Chondrocyte (in vitro differentiated cells): ENCODE results near the gene GPR148. TPM values are rescaled to one million over a fixed set of nuclear protein-coding genes. Genes with fewer than 3 reads are reported as not detected.

Experiments
- DNase-seq: peaks from one replicate; pipeline ENCODE4 v3.0.0; 2021; ENCODE audit warnings: mixed read lengths, low spot score
- H3K27ac Mint-ChIP-seq: one replicate; pipeline ENCODE4 v1.8.0; 2021; ENCODE audit warnings: mild to moderate bottlenecking, moderate library complexity, mixed read lengths; ENCODE audit not compliant: unreplicated experiment
- H3K27me3 Mint-ChIP-seq: 2 replicates; pipeline ENCODE4 v1.8.0; 2021; ENCODE audit warnings: low read depth, mixed read lengths
- H3K36me3 Mint-ChIP-seq: 2 replicates; pipeline ENCODE4 v1.8.0; 2021; ENCODE audit warnings: low read depth, mixed read lengths
- H3K4me1 Mint-ChIP-seq: 2 replicates; pipeline ENCODE4 v1.8.0; 2021; ENCODE audit warnings: low read depth, mild to moderate bottlenecking, mixed read lengths
- H3K4me3 Mint-ChIP-seq: one replicate; pipeline ENCODE4 v1.8.0; 2021; ENCODE audit warnings: mild to moderate bottlenecking, moderate library complexity, mixed read lengths; ENCODE audit not compliant: unreplicated experiment
- H3K9me3 Mint-ChIP-seq: 2 replicates; pipeline ENCODE4 v1.8.0; 2021; ENCODE audit warnings: low read depth, mixed read lengths
- CTCF ChIP-seq: fragments of 200-600 bp; sonication (generic); IDR thresholded peaks from 2 replicates; pipeline ENCODE4 v1.5.0; 2021; ENCODE audit warnings: antibody characterized with exemption, mild to moderate bottlenecking, moderate library complexity
- total RNA-seq: library from RNA; stranded (reverse); gene quantifications from 3 replicates; pipeline ENCODE4 v1.2.1, GENCODE V29; 2021

GPR148 gene
- total RNA-seq, 1 donor from 2014 or later = not detected

- Mint-ChIP-seq H3K27me3 (peaks cover 20% of the 10 kb centered on the region), H3K27ac (no peak overlapping the region), H3K4me1 (no peaks in the 10 kb centered on the region), H3K36me3 (no peaks in the 10 kb centered on the region), H3K9me3 (peaks cover under 1% of the 10 kb centered on the region), H3K4me3 (no peak overlapping the region)
- no peak for DNase-seq
- no peak for TF ChIP-seq CTCF
Measured at GRCh38 chr2:130767408-130767775, 38.5 kb downstream of the GPR148 start.

GRCh38 chr2:130768191-130768855 is 39.5 kb downstream of the GPR148 start:
- Mint-ChIP-seq H3K4me1 (no peaks in the 10 kb centered on the region), H3K27ac (no peak overlapping the region), H3K27me3 (peaks cover 20% of the 10 kb centered on the region), H3K36me3 (no peaks in the 10 kb centered on the region), H3K9me3 (peaks cover 10% of the 10 kb centered on the region), H3K4me3 (no peak overlapping the region)
- DNase-seq = peak; percentile 88
- no peak for TF ChIP-seq CTCF

GRCh38 chr2:130769343-130769907 is 40.6 kb downstream of the GPR148 start:
- Mint-ChIP-seq H3K4me1 (no peaks in the 10 kb centered on the region), H3K27ac (no peak overlapping the region)

GRCh38 chr2:130776550-130776949 is 47.7 kb downstream of the GPR148 start:
- Mint-ChIP-seq H3K9me3 (peaks cover 11% of the 10 kb centered on the region), H3K27me3 (peaks cover 5% of the 10 kb centered on the region), H3K4me1 (no peaks in the 10 kb centered on the region), H3K36me3 (no peaks in the 10 kb centered on the region), H3K4me3 (no peak overlapping the region), H3K27ac (no peak overlapping the region)
- DNase-seq = no peak
- TF ChIP-seq CTCF = no peak

More at GRCh38 chr2:130769343-130769907, 40.6 kb downstream of the GPR148 start:
- no peak for DNase-seq
- H3K27me3 Mint-ChIP-seq = peaks cover 20% of the 10 kb centered on the region
- H3K9me3 Mint-ChIP-seq = peaks cover 11% of the 10 kb centered on the region
- TF ChIP-seq CTCF = no peak
- H3K36me3 Mint-ChIP-seq = no peaks in the 10 kb centered on the region
- H3K4me3 Mint-ChIP-seq = no peak overlapping the region

GRCh38 chr2:130778781-130779180 is 49.9 kb downstream of the GPR148 start:
- DNase-seq = no peak
- peaks cover 2% of the 10 kb centered on the region for H3K9me3 Mint-ChIP-seq
- H3K36me3 Mint-ChIP-seq = no peaks in the 10 kb centered on the region
- no peak overlapping the region for H3K4me3 Mint-ChIP-seq
- no peaks in the 10 kb centered on the region for H3K4me1 Mint-ChIP-seq
- peaks cover 6% of the 10 kb centered on the region for H3K27me3 Mint-ChIP-seq
- no peak overlapping the region for H3K27ac Mint-ChIP-seq
- TF ChIP-seq CTCF = no peak

Other genes with a start within 250 kb of the GPR148 start
- gene POTEI, start 219.7 kb upstream of the GPR148 start, total RNA-seq = 0.07 to 1.2 TPM (median 1.0 TPM) in 3 replicates
- gene CFC1B, start 207.8 kb upstream of the GPR148 start, total RNA-seq = not detected in 3 replicates
- gene CFC1, start 129.5 kb upstream of the GPR148 start, total RNA-seq = not detected in 3 replicates
- gene POTEJ, start 117.6 kb upstream of the GPR148 start, total RNA-seq = not detected in 3 replicates
- not detected in 3 replicates for gene AMER3, start 26.5 kb downstream of the GPR148 start, total RNA-seq
- 6.3 to 12.3 TPM (median 10.6 TPM) in 3 replicates for gene ARHGEF4, start 107.8 kb downstream of the GPR148 start, total RNA-seq